ENCODE results near the gene SUN1.
A peak's percentile ranks its signal among the peaks of the same experiment; 100 is the strongest.

SUN1 gene

GRCh38 chr7:815284-816216 is 16.7 kb upstream of the SUN1 start:
- no peak for DNase-seq

- DNase-seq = peak; percentile 60 to 70
Observed at GRCh38 chr7:816300-816750, 16.0 kb upstream of the SUN1 start.

GRCh38 chr7:816751-817671 is 15.3 kb upstream of the SUN1 start:
- DNase-seq = peak in 1 of 2 experiments; percentile 1

GRCh38 chr7:818031-818699 is 14.1 kb upstream of the SUN1 start:
- peak in 1 of 2 experiments; percentile 27 for DNase-seq

GRCh38 chr7:820341-820740 is 11.9 kb upstream of the SUN1 start:
- no peak for DNase-seq

- DNase-seq = no peak
Observed at GRCh38 chr7:821688-822087, 10.6 kb upstream of the SUN1 start.

- no peak for DNase-seq
Observed at GRCh38 chr7:822692-823276, 9.5 kb upstream of the SUN1 start.

GRCh38 chr7:823649-824048 is 8.6 kb upstream of the SUN1 start:
- no peak for DNase-seq

GRCh38 chr7:824081-824480 is 8.2 kb upstream of the SUN1 start:
- DNase-seq = no peak

GRCh38 chr7:824664-825063 is 7.6 kb upstream of the SUN1 start:
- no peak for DNase-seq

- DNase-seq = no peak
Observed at GRCh38 chr7:825386-825785, 6.9 kb upstream of the SUN1 start.

GRCh38 chr7:826230-826917 is 5.9 kb upstream of the SUN1 start:
- DNase-seq = no peak

GRCh38 chr7:828793-829561 is 3.3 kb upstream of the SUN1 start:
- DNase-seq = no peak

- no peak for DNase-seq
Observed at GRCh38 chr7:830069-830468, 2.2 kb upstream of the SUN1 start.

- DNase-seq = peak in 1 of 2 experiments; percentile 0
Observed at GRCh38 chr7:831596-832166, 595 bp upstream of the SUN1 start.

- no peak for DNase-seq
Observed at GRCh38 chr7:832968-833424, 720 bp downstream of the SUN1 start.

- no peak for DNase-seq
Observed at GRCh38 chr7:833601-834258, 1.5 kb downstream of the SUN1 start.

- DNase-seq = no peak
Observed at GRCh38 chr7:834277-834676, 2.0 kb downstream of the SUN1 start.

GRCh38 chr7:835021-835420 is 2.7 kb downstream of the SUN1 start:
- no peak for DNase-seq
